Endothelial cell of umbilical vein (primary cell): ENCODE data around the gene UBXN1.
"Not testable (repeated sequence)": the region's sequence is repeated elsewhere in the genome, so short reads cannot be mapped to it uniquely, and the experiment has no call there.

Experiments used
- EZH2 ChIP-seq: IDR thresholded peaks from 2 replicates; pipeline ENCODE4 v1.6.1; 2012; ENCODE audit warnings: borderline replicate concordance, low read depth, mild to moderate bottlenecking, moderate library complexity, low read length, inconsistent platforms; ENCODE audit not compliant: severe bottlenecking
- MYC ChIP-seq: IDR thresholded peaks from one replicate; pipeline ENCODE4 v1.6.1; 2011; ENCODE audit warnings: mild to moderate bottlenecking, low read depth, low read length
- POLR2A ChIP-seq: IDR thresholded peaks from 2 replicates; pipeline ENCODE4 v1.6.1; 2012; ENCODE audit warnings: low read depth, mild to moderate bottlenecking, control low read depth, low read length
- POLR2AphosphoS5 ChIP-seq: IDR thresholded peaks from 2 replicates; pipeline ENCODE4 v1.6.1; 2012; ENCODE audit warnings: low read depth, mild to moderate bottlenecking, control low read depth, low read length, moderate library complexity; ENCODE audit not compliant: insufficient read depth
- TF ChIP-seq, protein P1 (sequence below), 2 donors: IDR thresholded peaks; 1 replicate in 1 of 2; 2 replicates in 1 of 2; pipeline ENCODE4 v1.5.1; 2011; ENCODE audit warnings: low read length in 2 of 2, mild to moderate bottlenecking in 2 of 2, moderate library complexity in 2 of 2, control low read depth in 1 of 2, inconsistent platforms in 1 of 2, low read depth in 1 of 2; ENCODE audit not compliant: insufficient read depth in 1 of 2; ENCODE audit errors: extremely low read depth in 1 of 2

DNA sequence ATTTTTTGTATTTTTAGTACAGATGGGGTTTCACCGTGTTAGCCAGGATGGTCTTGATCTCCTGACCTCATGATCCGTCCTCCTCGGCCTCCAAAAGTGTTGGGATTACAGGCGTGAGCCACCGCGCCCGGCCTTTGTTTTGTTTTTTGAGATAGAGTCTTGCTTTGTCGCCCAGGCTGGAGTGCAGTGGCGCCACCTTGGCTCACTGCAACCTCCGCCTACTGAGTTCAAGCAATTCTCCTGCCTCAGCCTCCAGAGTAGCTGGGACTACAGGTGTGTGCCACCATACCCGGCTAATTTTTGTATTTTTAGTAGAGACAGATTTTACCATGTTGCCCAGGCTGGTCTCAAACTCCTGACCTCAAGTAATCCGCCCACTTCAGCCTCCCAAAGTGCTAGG lies 28.6 kb downstream of the UBXN1 start:
- TF ChIP-seq, protein P1, sequence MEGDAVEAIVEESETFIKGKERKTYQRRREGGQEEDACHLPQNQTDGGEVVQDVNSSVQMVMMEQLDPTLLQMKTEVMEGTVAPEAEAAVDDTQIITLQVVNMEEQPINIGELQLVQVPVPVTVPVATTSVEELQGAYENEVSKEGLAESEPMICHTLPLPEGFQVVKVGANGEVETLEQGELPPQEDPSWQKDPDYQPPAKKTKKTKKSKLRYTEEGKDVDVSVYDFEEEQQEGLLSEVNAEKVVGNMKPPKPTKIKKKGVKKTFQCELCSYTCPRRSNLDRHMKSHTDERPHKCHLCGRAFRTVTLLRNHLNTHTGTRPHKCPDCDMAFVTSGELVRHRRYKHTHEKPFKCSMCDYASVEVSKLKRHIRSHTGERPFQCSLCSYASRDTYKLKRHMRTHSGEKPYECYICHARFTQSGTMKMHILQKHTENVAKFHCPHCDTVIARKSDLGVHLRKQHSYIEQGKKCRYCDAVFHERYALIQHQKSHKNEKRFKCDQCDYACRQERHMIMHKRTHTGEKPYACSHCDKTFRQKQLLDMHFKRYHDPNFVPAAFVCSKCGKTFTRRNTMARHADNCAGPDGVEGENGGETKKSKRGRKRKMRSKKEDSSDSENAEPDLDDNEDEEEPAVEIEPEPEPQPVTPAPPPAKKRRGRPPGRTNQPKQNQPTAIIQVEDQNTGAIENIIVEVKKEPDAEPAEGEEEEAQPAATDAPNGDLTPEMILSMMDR (IDR thresholded peaks at IDR 0.05; ENCODE audit: extremely low read depth in 1 of 2, insufficient read depth in 1 of 2, low read depth in 1 of 2, low read length in 2 of 2) = not testable (repeated sequence)
- not testable (repeated sequence) for TF ChIP-seq MYC, EZH2, POLR2AphosphoS5, POLR2A
